ENCODE data around the gene ICOS.

Gene ICOS

GRCh38 chr2:203936535-203936934 is at the start of gene ICOS:
ICOS (plus strand) TSS chr2:203936763; CDS start chr2:203936815, 52 bp downstream.
- DNase-seq: no peak

- no peak for DNase-seq
Observed at GRCh38 chr2:203887677-203888076, 48.9 kb upstream of the ICOS start.

GRCh38 chr2:203889542-203889941 is 47.0 kb upstream of the ICOS start:
- DNase-seq: no peak

GRCh38 chr2:203889944-203890343 is 46.6 kb upstream of the ICOS start:
- DNase-seq: no peak

- no peak for DNase-seq
Observed at GRCh38 chr2:203890733-203891132, 45.8 kb upstream of the ICOS start.

- DNase-seq: no peak
Observed at GRCh38 chr2:203891474-203891873, 45.1 kb upstream of the ICOS start.

GRCh38 chr2:203892207-203892606 is 44.4 kb upstream of the ICOS start:
- DNase-seq: no peak

GRCh38 chr2:203893401-203893800 is 43.2 kb upstream of the ICOS start:
- no peak for DNase-seq

GRCh38 chr2:203893840-203894239 is 42.7 kb upstream of the ICOS start:
- no peak for DNase-seq

- no peak for DNase-seq
Observed at GRCh38 chr2:203894262-203894661, 42.3 kb upstream of the ICOS start.

- DNase-seq: no peak
Observed at GRCh38 chr2:203897544-203897943, 39.0 kb upstream of the ICOS start.

GRCh38 chr2:203898657-203899056 is 37.9 kb upstream of the ICOS start:
- no peak for DNase-seq

GRCh38 chr2:203900253-203900652 is 36.3 kb upstream of the ICOS start:
- DNase-seq: no peak

GRCh38 chr2:203904022-203904421 is 32.5 kb upstream of the ICOS start:
- DNase-seq: no peak

- no peak for DNase-seq
Observed at GRCh38 chr2:203905656-203906055, 30.9 kb upstream of the ICOS start.

GRCh38 chr2:203908066-203908796 is 28.3 kb upstream of the ICOS start:
- DNase-seq: no peak

- DNase-seq: no peak
Observed at GRCh38 chr2:203908797-203909185, 27.8 kb upstream of the ICOS start.

GRCh38 chr2:203909261-203909967 is 27.1 kb upstream of the ICOS start:
- no peak for DNase-seq

- DNase-seq: no peak
Observed at GRCh38 chr2:203909974-203910373, 26.6 kb upstream of the ICOS start.

GRCh38 chr2:203913947-203914346 is 22.6 kb upstream of the ICOS start:
- no peak for DNase-seq

- DNase-seq: no peak
Observed at GRCh38 chr2:203914546-203915182, 21.9 kb upstream of the ICOS start.

GRCh38 chr2:203915256-203915655 is 21.3 kb upstream of the ICOS start:
- no peak for DNase-seq

GRCh38 chr2:203916756-203917155 is 19.8 kb upstream of the ICOS start:
- DNase-seq: no peak

- no peak for DNase-seq
Observed at GRCh38 chr2:203918264-203918663, 18.3 kb upstream of the ICOS start.

Data from activated T-cell treated with anti-CD3 and anti-CD28 coated beads, Interleukin-2, amount 50 U/mL, for 1 hour (primary cell).